ENCODE results near the gene NOS2.
A peak's percentile ranks its signal among the peaks of the same experiment; 100 is the strongest.

DNA sequence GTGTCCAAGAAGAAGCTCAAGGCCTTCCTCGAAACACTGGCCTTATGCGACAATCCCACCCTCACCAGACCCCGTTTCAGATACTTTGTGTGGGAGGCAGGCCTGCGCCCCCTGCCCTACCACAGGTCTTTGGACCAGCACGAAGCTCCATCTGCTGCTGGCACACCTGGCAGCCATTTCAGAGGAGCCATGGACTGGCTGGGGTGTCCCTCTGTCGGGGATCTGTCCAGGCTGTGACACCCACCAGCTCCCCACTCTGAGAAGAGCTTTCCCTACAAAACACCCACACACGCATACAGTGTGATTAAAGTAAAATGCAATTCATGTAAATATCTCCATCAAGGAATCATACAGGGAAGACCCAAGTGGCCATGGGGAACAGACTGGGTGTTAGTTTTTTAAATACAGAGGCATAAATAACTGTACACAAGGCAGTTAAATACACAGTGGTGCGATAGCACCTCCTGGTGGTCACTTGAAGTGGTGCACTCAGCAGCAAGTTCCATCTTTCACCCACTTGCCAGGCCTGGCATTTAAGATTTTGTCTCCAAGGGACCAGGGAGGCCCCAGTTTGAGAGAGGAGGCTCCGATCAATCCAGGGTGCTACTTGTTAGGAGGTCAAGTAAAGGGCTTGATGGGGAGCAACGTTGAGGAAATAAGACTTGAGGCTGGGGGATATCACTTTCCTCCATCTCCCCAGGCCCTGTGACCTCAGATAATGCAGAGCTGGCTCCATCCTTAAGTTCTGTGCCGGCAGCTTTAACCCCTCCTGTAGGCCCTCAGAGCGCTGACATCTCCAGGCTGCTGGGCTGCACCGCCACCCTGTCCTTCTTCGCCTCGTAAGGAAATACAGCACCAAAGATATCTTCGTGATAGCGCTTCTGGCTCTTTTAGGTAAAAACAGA is 43.6 kb downstream of the NOS2 start:
- TF ChIP-seq, protein P1, sequence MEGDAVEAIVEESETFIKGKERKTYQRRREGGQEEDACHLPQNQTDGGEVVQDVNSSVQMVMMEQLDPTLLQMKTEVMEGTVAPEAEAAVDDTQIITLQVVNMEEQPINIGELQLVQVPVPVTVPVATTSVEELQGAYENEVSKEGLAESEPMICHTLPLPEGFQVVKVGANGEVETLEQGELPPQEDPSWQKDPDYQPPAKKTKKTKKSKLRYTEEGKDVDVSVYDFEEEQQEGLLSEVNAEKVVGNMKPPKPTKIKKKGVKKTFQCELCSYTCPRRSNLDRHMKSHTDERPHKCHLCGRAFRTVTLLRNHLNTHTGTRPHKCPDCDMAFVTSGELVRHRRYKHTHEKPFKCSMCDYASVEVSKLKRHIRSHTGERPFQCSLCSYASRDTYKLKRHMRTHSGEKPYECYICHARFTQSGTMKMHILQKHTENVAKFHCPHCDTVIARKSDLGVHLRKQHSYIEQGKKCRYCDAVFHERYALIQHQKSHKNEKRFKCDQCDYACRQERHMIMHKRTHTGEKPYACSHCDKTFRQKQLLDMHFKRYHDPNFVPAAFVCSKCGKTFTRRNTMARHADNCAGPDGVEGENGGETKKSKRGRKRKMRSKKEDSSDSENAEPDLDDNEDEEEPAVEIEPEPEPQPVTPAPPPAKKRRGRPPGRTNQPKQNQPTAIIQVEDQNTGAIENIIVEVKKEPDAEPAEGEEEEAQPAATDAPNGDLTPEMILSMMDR (IDR thresholded peaks at IDR 0.05; ENCODE audit: low read depth, low read length, poor library complexity, severe bottlenecking), result peak; percentile 94
- no peak for TF ChIP-seq EZH2phosphoT487 (IDR thresholded peaks at IDR 0.05; ENCODE audit: borderline replicate concordance, low read length)
